HL-60 (cell line): ENCODE measurements around the gene LAMB3.

Source experiments
- DNase-seq, 2 experiments: peaks; one replicate each; pipeline ENCODE4 v3.0.0-alpha.2; 2010 to 2020; ENCODE audit warnings: low read depth in 1 of 2, low spot score in 1 of 2
- H3K27ac ChIP-seq: fragments of 250-450 bp; sonication (Bioruptor Pico); replicated peaks from 2 replicates; pipeline ENCODE4 v1.5.1; 2020; ENCODE audit warnings: mild to moderate bottlenecking, moderate library complexity
- H3K27me3 ChIP-seq: fragments of 250-450 bp; sonication (Bioruptor Pico); 2 replicates; pipeline ENCODE4 v1.5.1; 2021; ENCODE audit warnings: mild to moderate bottlenecking, moderate library complexity; ENCODE audit not compliant: insufficient read depth, poor library complexity, severe bottlenecking
- H3K4me3 ChIP-seq: replicated peaks from 2 replicates; pipeline ENCODE4 v1.5.1; 2011; ENCODE audit warnings: mild to moderate bottlenecking, control low read depth, low read length; ENCODE audit not compliant: insufficient read depth
- GABPA ChIP-seq: IDR thresholded peaks from 2 replicates; pipeline ENCODE4 v1.6.1; 2012; ENCODE audit warnings: low read depth
- POLR2AphosphoS5 ChIP-seq: IDR thresholded peaks from 2 replicates; pipeline ENCODE4 v1.6.1; 2012; ENCODE audit warnings: low read depth
- SPI1 ChIP-seq: IDR thresholded peaks from 2 replicates; pipeline ENCODE4 v1.6.1; 2012; ENCODE audit warnings: low read depth, mild to moderate bottlenecking, borderline replicate concordance
- TF ChIP-seq, protein P1 (sequence below): IDR thresholded peaks from one replicate; pipeline ENCODE4 v1.5.1; 2011; ENCODE audit warnings: low read length, control low read depth, inconsistent platforms; ENCODE audit not compliant: insufficient read depth
- TF ChIP-seq, protein P2 (sequence below): IDR thresholded peaks from 2 replicates; pipeline ENCODE4 v1.6.1; 2012; ENCODE audit warnings: low read depth; ENCODE audit not compliant: insufficient replicate concordance

LAMB3 gene

GRCh38 chr1:209587789-209588188 lies 64.4 kb downstream of the LAMB3 start:
- TF ChIP-seq POLR2AphosphoS5 (no peak), GABPA (no peak), SPI1 (no peak)
- TF ChIP-seq, protein P1, sequence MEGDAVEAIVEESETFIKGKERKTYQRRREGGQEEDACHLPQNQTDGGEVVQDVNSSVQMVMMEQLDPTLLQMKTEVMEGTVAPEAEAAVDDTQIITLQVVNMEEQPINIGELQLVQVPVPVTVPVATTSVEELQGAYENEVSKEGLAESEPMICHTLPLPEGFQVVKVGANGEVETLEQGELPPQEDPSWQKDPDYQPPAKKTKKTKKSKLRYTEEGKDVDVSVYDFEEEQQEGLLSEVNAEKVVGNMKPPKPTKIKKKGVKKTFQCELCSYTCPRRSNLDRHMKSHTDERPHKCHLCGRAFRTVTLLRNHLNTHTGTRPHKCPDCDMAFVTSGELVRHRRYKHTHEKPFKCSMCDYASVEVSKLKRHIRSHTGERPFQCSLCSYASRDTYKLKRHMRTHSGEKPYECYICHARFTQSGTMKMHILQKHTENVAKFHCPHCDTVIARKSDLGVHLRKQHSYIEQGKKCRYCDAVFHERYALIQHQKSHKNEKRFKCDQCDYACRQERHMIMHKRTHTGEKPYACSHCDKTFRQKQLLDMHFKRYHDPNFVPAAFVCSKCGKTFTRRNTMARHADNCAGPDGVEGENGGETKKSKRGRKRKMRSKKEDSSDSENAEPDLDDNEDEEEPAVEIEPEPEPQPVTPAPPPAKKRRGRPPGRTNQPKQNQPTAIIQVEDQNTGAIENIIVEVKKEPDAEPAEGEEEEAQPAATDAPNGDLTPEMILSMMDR = no peak
- TF ChIP-seq, protein P2, sequence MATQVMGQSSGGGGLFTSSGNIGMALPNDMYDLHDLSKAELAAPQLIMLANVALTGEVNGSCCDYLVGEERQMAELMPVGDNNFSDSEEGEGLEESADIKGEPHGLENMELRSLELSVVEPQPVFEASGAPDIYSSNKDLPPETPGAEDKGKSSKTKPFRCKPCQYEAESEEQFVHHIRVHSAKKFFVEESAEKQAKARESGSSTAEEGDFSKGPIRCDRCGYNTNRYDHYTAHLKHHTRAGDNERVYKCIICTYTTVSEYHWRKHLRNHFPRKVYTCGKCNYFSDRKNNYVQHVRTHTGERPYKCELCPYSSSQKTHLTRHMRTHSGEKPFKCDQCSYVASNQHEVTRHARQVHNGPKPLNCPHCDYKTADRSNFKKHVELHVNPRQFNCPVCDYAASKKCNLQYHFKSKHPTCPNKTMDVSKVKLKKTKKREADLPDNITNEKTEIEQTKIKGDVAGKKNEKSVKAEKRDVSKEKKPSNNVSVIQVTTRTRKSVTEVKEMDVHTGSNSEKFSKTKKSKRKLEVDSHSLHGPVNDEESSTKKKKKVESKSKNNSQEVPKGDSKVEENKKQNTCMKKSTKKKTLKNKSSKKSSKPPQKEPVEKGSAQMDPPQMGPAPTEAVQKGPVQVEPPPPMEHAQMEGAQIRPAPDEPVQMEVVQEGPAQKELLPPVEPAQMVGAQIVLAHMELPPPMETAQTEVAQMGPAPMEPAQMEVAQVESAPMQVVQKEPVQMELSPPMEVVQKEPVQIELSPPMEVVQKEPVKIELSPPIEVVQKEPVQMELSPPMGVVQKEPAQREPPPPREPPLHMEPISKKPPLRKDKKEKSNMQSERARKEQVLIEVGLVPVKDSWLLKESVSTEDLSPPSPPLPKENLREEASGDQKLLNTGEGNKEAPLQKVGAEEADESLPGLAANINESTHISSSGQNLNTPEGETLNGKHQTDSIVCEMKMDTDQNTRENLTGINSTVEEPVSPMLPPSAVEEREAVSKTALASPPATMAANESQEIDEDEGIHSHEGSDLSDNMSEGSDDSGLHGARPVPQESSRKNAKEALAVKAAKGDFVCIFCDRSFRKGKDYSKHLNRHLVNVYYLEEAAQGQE = no peak
- H3K27me3 ChIP-seq = peaks cover 28% of the 10 kb centered on the region
- no peak overlapping the region for H3K27ac ChIP-seq
- no peak overlapping the region for H3K4me3 ChIP-seq
- DNase-seq = no peak

- no peak overlapping the region for H3K27ac ChIP-seq
- DNase-seq = no peak
- TF ChIP-seq SPI1 (no peak), POLR2AphosphoS5 (no peak), GABPA (no peak)
- TF ChIP-seq, protein P2 = no peak
- TF ChIP-seq, protein P1 = no peak
- H3K4me3 ChIP-seq = no peak overlapping the region
- H3K27me3 ChIP-seq = peaks cover 28% of the 10 kb centered on the region
Observed at GRCh38 chr1:209586221-209586740, 65.9 kb downstream of the LAMB3 start.

DNA sequence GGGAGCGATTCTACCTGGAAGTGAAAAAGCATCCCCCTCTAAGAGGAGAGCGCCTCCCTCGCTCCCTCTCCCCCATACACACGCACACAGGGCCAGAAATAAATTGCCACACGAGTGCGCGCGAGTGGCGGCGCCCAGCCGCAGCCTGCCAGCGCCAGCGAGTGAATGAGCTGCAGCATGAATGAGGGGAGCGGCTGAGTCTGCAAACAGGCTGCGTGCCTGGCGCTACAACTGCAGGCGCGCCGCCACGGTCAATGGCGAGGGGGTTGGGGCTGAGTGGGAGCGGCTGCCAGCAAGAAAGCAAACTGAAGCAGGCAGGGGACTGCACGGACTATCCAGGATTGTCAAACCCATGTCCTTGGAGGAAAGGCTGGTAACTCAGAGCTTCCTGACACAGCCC lies 66.6 kb downstream of the LAMB3 start:
- TF ChIP-seq SPI1 = no peak
- TF ChIP-seq, protein P1 = no peak
- DNase-seq = no peak
- H3K27me3 ChIP-seq = peaks cover 28% of the 10 kb centered on the region
- H3K27ac ChIP-seq = no peak overlapping the region
- no peak overlapping the region for H3K4me3 ChIP-seq

DNA sequence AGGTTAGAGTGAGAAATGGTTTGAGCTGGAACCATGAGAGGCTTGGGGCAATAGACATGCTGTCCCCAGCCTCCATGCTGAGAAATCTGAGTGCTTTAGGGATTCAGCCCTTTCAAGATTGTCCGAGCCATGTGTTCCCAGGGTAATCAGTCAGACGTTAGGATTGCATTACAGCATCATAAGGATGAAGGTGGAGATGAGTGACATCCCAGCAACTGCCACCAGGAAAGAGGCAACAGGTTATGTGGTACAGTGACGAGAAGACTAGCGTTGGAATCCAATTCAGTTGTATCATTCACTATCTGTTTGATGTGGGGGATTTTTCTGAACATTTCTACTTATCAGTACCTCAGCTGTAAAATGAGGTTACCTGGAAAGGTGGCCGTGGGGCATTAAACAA lies 67.0 kb downstream of the LAMB3 start:
- Histone ChIP-seq H3K27ac (no peak overlapping the region), H3K4me3 (no peak overlapping the region), H3K27me3 (peaks cover 28% of the 10 kb centered on the region)
- TF ChIP-seq, protein P2 = no peak
- TF ChIP-seq POLR2AphosphoS5 (no peak), GABPA (no peak), SPI1 (no peak)
- TF ChIP-seq, protein P1 = no peak
- no peak for DNase-seq
